SK-N-SH treated with all-trans-retinoic acid at 6 μM for 48 hours (cell line): ENCODE data around the gene DSCAM.

ENCODE experiments used
- BACH2 ChIP-seq: fragments of 250-450 bp; sonication (Bioruptor Pico); IDR thresholded peaks from 2 replicates; pipeline ENCODE4 v1.9.0; 2021; ENCODE audit warnings: mild to moderate bottlenecking, borderline replicate concordance
- ESRRG ChIP-seq: fragments of 250-450 bp; sonication (Bioruptor Pico); IDR thresholded peaks from 2 replicates; pipeline ENCODE4 v1.6.1; 2021; ENCODE audit warnings: mild to moderate bottlenecking
- ZFP3 ChIP-seq: fragments of 250-450 bp; sonication (Bioruptor Pico); IDR thresholded peaks from 2 replicates; pipeline ENCODE4 v1.5.0; 2020; ENCODE audit warnings: mild to moderate bottlenecking, moderate library complexity
- TF ChIP-seq, protein P1 (sequence below): fragments of 250-450 bp; sonication (Bioruptor Pico); IDR thresholded peaks from 2 replicates; pipeline ENCODE4 v1.8.0; 2020; ENCODE audit warnings: mild to moderate bottlenecking, moderate library complexity, borderline replicate concordance

DNA sequence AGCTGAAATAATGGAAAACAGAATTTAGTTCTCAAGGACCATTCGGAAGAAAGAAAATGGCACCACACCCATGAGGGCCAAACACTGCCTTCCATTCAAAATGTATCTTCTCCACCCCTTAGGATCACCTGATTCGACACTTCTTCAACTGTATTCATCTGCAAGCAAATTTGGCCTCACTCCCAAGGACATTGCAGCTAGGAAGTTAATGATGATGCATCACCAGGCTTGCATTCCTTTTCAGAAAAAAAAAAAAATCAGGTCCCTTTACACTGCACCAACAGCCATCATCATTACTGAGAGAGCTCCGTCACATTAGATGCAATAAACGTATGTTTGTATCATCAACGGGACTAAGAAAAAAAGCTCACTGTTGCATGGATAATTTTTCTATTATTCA is 611.4 kb downstream of the DSCAM start:
- TF ChIP-seq ZFP3 (no peak), BACH2 (CRISPR knock-in tag) (no peak), ESRRG (no peak)
- TF ChIP-seq, protein P1, sequence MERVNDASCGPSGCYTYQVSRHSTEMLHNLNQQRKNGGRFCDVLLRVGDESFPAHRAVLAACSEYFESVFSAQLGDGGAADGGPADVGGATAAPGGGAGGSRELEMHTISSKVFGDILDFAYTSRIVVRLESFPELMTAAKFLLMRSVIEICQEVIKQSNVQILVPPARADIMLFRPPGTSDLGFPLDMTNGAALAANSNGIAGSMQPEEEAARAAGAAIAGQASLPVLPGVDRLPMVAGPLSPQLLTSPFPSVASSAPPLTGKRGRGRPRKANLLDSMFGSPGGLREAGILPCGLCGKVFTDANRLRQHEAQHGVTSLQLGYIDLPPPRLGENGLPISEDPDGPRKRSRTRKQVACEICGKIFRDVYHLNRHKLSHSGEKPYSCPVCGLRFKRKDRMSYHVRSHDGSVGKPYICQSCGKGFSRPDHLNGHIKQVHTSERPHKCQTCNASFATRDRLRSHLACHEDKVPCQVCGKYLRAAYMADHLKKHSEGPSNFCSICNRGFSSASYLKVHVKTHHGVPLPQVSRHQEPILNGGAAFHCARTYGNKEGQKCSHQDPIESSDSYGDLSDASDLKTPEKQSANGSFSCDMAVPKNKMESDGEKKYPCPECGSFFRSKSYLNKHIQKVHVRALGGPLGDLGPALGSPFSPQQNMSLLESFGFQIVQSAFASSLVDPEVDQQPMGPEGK (CRISPR knock-in tag): no peak
